GM23338 (cell line): ENCODE data around the gene INPP5A. TPM values are rescaled to one million over a fixed set of nuclear protein-coding genes. Genes with fewer than 3 reads are reported as not detected.

Source experiments
- ATAC-seq: fragments of 200-7000 bp; cut with Tn5 transposase; 3 replicates; pipeline ENCODE4 v1.9.1; 2020
- DNase-seq: peaks from one replicate; pipeline ENCODE4 v3.0.0-alpha.2; 2015; ENCODE audit warnings: low spot score
- H2AFZ ChIP-seq: fragments of 200-600 bp; sonication (generic); 2 replicates; pipeline ENCODE4 v1.8.0; 2016; ENCODE audit warnings: antibody characterized with exemption, mild to moderate bottlenecking, moderate library complexity
- H3F3A ChIP-seq: fragments of 200-600 bp; sonication (generic); replicated peaks from 2 replicates; pipeline ENCODE4 v1.8.0; 2017; ENCODE audit warnings: antibody characterized with exemption, mixed run types, low read depth
- H3K27ac ChIP-seq: fragments of 200-600 bp; sonication (generic); 2 replicates; pipeline ENCODE4 v1.6.1; 2016; ENCODE audit warnings: low read depth
- H3K27me3 ChIP-seq: fragments of 200-600 bp; sonication (generic); 2 replicates; pipeline ENCODE4 v1.8.0; 2016; ENCODE audit warnings: mild to moderate bottlenecking, mixed run types, moderate library complexity; ENCODE audit not compliant: insufficient read depth
- H3K36me3 ChIP-seq: fragments of 200-600 bp; sonication (generic); 2 replicates; pipeline ENCODE4 v1.8.0; 2016; ENCODE audit warnings: mild to moderate bottlenecking; ENCODE audit not compliant: insufficient read depth
- H3K4me1 ChIP-seq: fragments of 200-600 bp; sonication (generic); 2 replicates; pipeline ENCODE4 v1.8.0; 2016; ENCODE audit warnings: mild to moderate bottlenecking, moderate library complexity; ENCODE audit not compliant: insufficient read depth
- H3K4me2 ChIP-seq: fragments of 200-600 bp; sonication (generic); 2 replicates; pipeline ENCODE4 v1.7.1; 2017; ENCODE audit warnings: mixed run types
- H3K4me3 ChIP-seq: fragments of 200-600 bp; sonication (generic); 2 replicates; pipeline ENCODE4 v1.6.1; 2016; ENCODE audit warnings: mixed run types
- H3K79me2 ChIP-seq: fragments of 200-600 bp; sonication (generic); replicated peaks from 2 replicates; pipeline ENCODE4 v1.8.0; 2017; ENCODE audit warnings: mild to moderate bottlenecking; ENCODE audit not compliant: insufficient read depth
- H3K9me2 ChIP-seq: fragments of 200-600 bp; sonication (generic); 2 replicates; pipeline ENCODE4 v1.8.0; 2017; ENCODE audit not compliant: insufficient read depth
- H4K20me1 ChIP-seq: fragments of 200-600 bp; sonication (generic); replicated peaks from 2 replicates; pipeline ENCODE4 v1.8.0; 2017; ENCODE audit warnings: mild to moderate bottlenecking; ENCODE audit not compliant: insufficient read depth
- H3K27ac Mint-ChIP-seq: 2 replicates; pipeline ENCODE4 v1.8.0; 2020; ENCODE audit warnings: inconsistent platforms, mild to moderate bottlenecking, moderate library complexity, mixed read lengths
- H3K27me3 Mint-ChIP-seq: 3 replicates; pipeline ENCODE4 v1.8.0; 2022; ENCODE audit warnings: low read depth, mild to moderate bottlenecking, moderate library complexity, mixed read lengths, inconsistent platforms; ENCODE audit not compliant: insufficient read depth, poor library complexity
- H3K36me3 Mint-ChIP-seq: 3 replicates; pipeline ENCODE4 v1.8.0; 2021; ENCODE audit warnings: low read depth, mild to moderate bottlenecking, inconsistent platforms, moderate library complexity, mixed read lengths
- H3K4me1 Mint-ChIP-seq: 3 replicates; pipeline ENCODE4 v1.8.0; 2020; ENCODE audit warnings: mild to moderate bottlenecking, inconsistent platforms, mixed read lengths
- H3K4me3 Mint-ChIP-seq: 3 replicates; pipeline ENCODE4 v1.8.0; 2021; ENCODE audit warnings: moderate library complexity, mild to moderate bottlenecking, inconsistent platforms, mixed read lengths
- H3K9me3 Mint-ChIP-seq: 3 replicates; pipeline ENCODE4 v1.8.0; 2020; ENCODE audit warnings: moderate library complexity, mild to moderate bottlenecking, inconsistent platforms, mixed read lengths
- CREB1 ChIP-seq: fragments of 250-450 bp; sonication (Bioruptor Pico); IDR thresholded peaks from 2 replicates; pipeline ENCODE4 v1.5.0; 2020; ENCODE audit warnings: low read depth, mild to moderate bottlenecking, moderate library complexity
- CTCF ChIP-seq, 2 experiments: fragments of 200-600 bp in 1 of 2; sonication (generic) in 1 of 2; conservative IDR thresholded peaks; 2 replicates each; pipeline versions ENCODE4 v1.5.1 to v1.6.1; 2016 to 2017; ENCODE audit warnings: antibody characterized with exemption in 2 of 2, low read depth in 2 of 2, mild to moderate bottlenecking in 2 of 2, moderate library complexity in 1 of 2
- POLR2AphosphoS5 ChIP-seq: IDR thresholded peaks from 2 replicates; pipeline ENCODE4 v1.6.1; 2016; ENCODE audit warnings: antibody characterized with exemption, low read depth
- polyA plus RNA-seq: library from polyadenylated mRNA; unstranded; fragments of >200 nt; fragmentation: Nextera tagmentation; extraction: Ambion mirVana; gene quantifications from 2 replicates; pipeline ENCODE4 v1.2.1, GENCODE V29; 2016
- total RNA-seq: library from RNA; depleted of rRNA; stranded (reverse); fragments of >200 nt; shearing (Covaris generic); gene quantifications from 2 replicates; pipeline ENCODE4 v1.2.3, GENCODE V29; 2014
- TF ChIP-seq, protein P1 (sequence below): fragments of 250-450 bp; sonication (Bioruptor Pico); IDR thresholded peaks from 2 replicates; pipeline ENCODE4 v1.5.0; 2020; ENCODE audit warnings: mild to moderate bottlenecking, moderate library complexity

Gene INPP5A
- total and polyA plus RNA-seq, 2 experiments from 2014 or later: 5.9 to 40.6 TPM

GRCh38 chr10:132812520-132812919, 274.9 kb downstream of the INPP5A start (continued):
- TF ChIP-seq, protein P1, sequence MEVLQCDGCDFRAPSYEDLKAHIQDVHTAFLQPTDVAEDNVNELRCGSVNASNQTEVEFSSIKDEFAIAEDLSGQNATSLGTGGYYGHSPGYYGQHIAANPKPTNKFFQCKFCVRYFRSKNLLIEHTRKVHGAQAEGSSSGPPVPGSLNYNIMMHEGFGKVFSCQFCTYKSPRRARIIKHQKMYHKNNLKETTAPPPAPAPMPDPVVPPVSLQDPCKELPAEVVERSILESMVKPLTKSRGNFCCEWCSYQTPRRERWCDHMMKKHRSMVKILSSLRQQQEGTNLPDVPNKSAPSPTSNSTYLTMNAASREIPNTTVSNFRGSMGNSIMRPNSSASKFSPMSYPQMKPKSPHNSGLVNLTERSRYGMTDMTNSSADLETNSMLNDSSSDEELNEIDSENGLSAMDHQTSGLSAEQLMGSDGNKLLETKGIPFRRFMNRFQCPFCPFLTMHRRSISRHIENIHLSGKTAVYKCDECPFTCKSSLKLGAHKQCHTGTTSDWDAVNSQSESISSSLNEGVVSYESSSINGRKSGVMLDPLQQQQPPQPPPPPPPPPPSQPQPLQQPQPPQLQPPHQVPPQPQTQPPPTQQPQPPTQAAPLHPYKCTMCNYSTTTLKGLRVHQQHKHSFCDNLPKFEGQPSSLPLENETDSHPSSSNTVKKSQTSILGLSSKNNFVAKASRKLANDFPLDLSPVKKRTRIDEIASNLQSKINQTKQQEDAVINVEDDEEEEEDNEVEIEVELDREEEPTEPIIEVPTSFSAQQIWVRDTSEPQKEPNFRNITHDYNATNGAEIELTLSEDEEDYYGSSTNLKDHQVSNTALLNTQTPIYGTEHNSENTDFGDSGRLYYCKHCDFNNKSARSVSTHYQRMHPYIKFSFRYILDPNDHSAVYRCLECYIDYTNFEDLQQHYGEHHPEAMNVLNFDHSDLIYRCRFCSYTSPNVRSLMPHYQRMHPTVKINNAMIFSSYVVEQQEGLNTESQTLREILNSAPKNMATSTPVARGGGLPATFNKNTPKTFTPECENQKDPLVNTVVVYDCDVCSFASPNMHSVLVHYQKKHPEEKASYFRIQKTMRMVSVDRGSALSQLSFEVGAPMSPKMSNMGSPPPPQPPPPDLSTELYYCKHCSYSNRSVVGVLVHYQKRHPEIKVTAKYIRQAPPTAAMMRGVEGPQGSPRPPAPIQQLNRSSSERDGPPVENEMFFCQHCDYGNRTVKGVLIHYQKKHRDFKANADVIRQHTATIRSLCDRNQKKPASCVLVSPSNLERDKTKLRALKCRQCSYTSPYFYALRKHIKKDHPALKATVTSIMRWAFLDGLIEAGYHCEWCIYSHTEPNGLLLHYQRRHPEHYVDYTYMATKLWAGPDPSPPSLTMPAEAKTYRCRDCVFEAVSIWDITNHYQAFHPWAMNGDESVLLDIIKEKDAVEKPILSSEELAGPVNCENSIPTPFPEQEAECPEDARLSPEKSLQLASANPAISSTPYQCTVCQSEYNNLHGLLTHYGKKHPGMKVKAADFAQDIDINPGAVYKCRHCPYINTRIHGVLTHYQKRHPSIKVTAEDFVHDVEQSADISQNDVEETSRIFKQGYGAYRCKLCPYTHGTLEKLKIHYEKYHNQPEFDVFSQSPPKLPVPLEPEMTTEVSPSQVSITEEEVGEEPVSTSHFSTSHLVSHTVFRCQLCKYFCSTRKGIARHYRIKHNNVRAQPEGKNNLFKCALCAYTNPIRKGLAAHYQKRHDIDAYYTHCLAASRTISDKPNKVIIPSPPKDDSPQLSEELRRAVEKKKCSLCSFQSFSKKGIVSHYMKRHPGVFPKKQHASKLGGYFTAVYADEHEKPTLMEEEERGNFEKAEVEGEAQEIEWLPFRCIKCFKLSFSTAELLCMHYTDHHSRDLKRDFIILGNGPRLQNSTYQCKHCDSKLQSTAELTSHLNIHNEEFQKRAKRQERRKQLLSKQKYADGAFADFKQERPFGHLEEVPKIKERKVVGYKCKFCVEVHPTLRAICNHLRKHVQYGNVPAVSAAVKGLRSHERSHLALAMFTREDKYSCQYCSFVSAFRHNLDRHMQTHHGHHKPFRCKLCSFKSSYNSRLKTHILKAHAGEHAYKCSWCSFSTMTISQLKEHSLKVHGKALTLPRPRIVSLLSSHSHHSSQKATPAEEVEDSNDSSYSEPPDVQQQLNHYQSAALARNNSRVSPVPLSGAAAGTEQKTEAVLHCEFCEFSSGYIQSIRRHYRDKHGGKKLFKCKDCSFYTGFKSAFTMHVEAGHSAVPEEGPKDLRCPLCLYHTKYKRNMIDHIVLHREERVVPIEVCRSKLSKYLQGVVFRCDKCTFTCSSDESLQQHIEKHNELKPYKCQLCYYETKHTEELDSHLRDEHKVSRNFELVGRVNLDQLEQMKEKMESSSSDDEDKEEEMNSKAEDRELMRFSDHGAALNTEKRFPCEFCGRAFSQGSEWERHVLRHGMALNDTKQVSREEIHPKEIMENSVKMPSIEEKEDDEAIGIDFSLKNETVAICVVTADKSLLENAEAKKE (CRISPR knock-in tag): no peak
- TF ChIP-seq CREB1 (CRISPR knock-in tag): no peak

DNA sequence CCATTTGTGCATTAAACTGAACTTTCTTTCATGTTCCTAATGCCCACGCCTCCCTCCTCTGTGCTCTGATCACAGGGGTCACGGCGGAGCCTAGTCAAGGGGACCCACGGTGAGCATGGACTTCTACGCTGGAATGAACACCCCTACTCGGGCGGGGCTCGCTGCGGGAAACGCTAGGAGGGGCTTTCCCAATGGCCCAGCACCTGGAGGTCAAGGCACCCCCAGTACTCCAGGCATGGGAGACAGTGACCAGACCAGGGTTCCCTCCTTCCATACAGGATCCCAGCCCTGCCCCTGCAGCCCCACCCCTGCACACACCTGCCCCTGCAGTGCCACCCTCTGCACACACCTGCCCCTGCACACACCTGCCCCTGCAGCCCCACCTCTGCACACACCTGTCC, 275.4 kb downstream of the INPP5A start:
- H3K36me3 ChIP-seq: no peaks in the 10 kb centered on the region
- no peaks in the 10 kb centered on the region for H3K9me2 ChIP-seq
- no peaks in the 10 kb centered on the region for H3K4me1 ChIP-seq
- no peaks in the 10 kb centered on the region; the same call in 2 of the 3 replicates for H3K9me3 Mint-ChIP-seq
- H3K27ac ChIP-seq: no peak overlapping the region
- H3K4me1 Mint-ChIP-seq: 0 out of 3 replicates have a peak, but pooled peaks cover 3% of the 10 kb centered on the region
- no peaks in the 10 kb centered on the region for H4K20me1 ChIP-seq
- no peaks in the 10 kb centered on the region for H3K36me3 Mint-ChIP-seq
- no peaks in the 10 kb centered on the region for H3K79me2 ChIP-seq
- no peak overlapping the region for H3K4me3 Mint-ChIP-seq
- peaks cover 10% of the 10 kb centered on the region for H3K27me3 Mint-ChIP-seq
- ATAC-seq: no peak
- no peaks in the 10 kb centered on the region for H3F3A ChIP-seq
- no peak overlapping the region for H3K27ac Mint-ChIP-seq
- no peak overlapping the region for H2AFZ ChIP-seq
- H3K4me3 ChIP-seq: no peak overlapping the region
- DNase-seq: no peak
- no peak overlapping the region for H3K4me2 ChIP-seq
- H3K27me3 ChIP-seq: no peaks in the 10 kb centered on the region
- TF ChIP-seq CTCF (conservative IDR thresholded peaks at IDR 0.05; ENCODE audit: low read depth in 2 of 2): no peak
- TF ChIP-seq POLR2AphosphoS5: no peak
- TF ChIP-seq, protein P1 (CRISPR knock-in tag): no peak
